Esophagus squamous epithelium (tissue), 5 donors: ENCODE measurements around the gene PACS2. TPM values are rescaled to one million over a fixed set of nuclear protein-coding genes. Genes with fewer than 3 reads are reported as not detected.

ENCODE experiments used
- DNase-seq: peaks from one replicate; lab custom pipeline; 2025; lab: John Stamatoyannopoulos, UW
- H3K27ac ChIP-seq, 4 donors: fragments of 200-600 bp; sonication (generic); one replicate each; pipeline ENCODE4 v1.5.1; 2016 to 2019; ENCODE audit warnings: mild to moderate bottlenecking in 1 of 4
- H3K27me3 ChIP-seq, 4 donors: fragments of 200-600 bp; sonication (generic); 1 replicate in 3 of 4; 2 replicates in 1 of 4; pipeline versions ENCODE4 v1.5.1 to v1.6.0; 2017 to 2021; ENCODE audit warnings: antibody characterized with exemption in 1 of 4
- H3K36me3 ChIP-seq, 3 donors: fragments of 200-600 bp; sonication (generic); one replicate each; pipeline ENCODE4 v1.5.1; 2016 to 2019
- H3K4me1 ChIP-seq, 3 donors: fragments of 200-600 bp; sonication (generic); one replicate each; pipeline ENCODE4 v1.5.1; 2017 to 2019
- H3K4me3 ChIP-seq, 4 donors: fragments of 200-600 bp; sonication (generic); 1 replicate in 3 of 4; 2 replicates in 1 of 4; pipeline ENCODE4 v1.5.1; 2016 to 2019; ENCODE audit warnings: mild to moderate bottlenecking in 2 of 4, moderate library complexity in 1 of 4
- H3K9me3 ChIP-seq, 3 donors: fragments of 200-600 bp; sonication (generic); one replicate each; pipeline ENCODE4 v1.5.1; 2016 to 2019
- POLR2A ChIP-seq, 4 donors: fragments of 450-650 bp; IDR thresholded peaks; one replicate each; pipeline ENCODE4 v1.6.1; 2017; ENCODE audit warnings: antibody characterized with exemption in 4 of 4, mild to moderate bottlenecking in 4 of 4, moderate library complexity in 3 of 4
- WGBS, 2 donors: methylation state at CpG; one replicate each; pipeline ENCODE4 v1.1.5; 2018; 5-methylcytosine and 5-hydroxymethylcytosine counted together
- intact Hi-C: fragments of 100-400 bp; cut with DNase I; formaldehyde crosslinking; loops from one replicate; pipeline ENCODE4 v1.15.0; 2022
- total RNA-seq, 4 donors: library from RNA; depleted of rRNA; stranded (reverse); fragments of >200 nt; gene quantifications; one replicate each; pipeline ENCODE4 v1.1.0, GENCODE V29; 2016
- TF ChIP-seq, protein P1 (sequence below), 6 experiments: fragments of 450-650 bp in 4 of 6; fragments of 200-600 bp in 2 of 6; sonication (generic) in 2 of 6; IDR thresholded peaks; one replicate each; pipeline ENCODE4 v1.5.1; 2016 to 2019; ENCODE audit warnings: antibody characterized with exemption in 6 of 6, mild to moderate bottlenecking in 4 of 6, moderate library complexity in 4 of 6
- donor health status: DM: yes; HTN: yes; CAD: no.

PACS2 gene
- total RNA-seq, 4 donors from 2014 or later, result 20.2 to 42.3 (median 30.9) TPM

GRCh38 chr14:105376521-105377440, 62.2 kb downstream of the PACS2 start:
- H3K4me1 ChIP-seq, result peaks cover 0 to 11% (median 0%) of the 10 kb centered on the region in 3 donors
- no peaks in the 10 kb centered on the region for H3K9me3 ChIP-seq
- H3K27ac ChIP-seq, result no peak overlapping the region
- TF ChIP-seq, protein P1, sequence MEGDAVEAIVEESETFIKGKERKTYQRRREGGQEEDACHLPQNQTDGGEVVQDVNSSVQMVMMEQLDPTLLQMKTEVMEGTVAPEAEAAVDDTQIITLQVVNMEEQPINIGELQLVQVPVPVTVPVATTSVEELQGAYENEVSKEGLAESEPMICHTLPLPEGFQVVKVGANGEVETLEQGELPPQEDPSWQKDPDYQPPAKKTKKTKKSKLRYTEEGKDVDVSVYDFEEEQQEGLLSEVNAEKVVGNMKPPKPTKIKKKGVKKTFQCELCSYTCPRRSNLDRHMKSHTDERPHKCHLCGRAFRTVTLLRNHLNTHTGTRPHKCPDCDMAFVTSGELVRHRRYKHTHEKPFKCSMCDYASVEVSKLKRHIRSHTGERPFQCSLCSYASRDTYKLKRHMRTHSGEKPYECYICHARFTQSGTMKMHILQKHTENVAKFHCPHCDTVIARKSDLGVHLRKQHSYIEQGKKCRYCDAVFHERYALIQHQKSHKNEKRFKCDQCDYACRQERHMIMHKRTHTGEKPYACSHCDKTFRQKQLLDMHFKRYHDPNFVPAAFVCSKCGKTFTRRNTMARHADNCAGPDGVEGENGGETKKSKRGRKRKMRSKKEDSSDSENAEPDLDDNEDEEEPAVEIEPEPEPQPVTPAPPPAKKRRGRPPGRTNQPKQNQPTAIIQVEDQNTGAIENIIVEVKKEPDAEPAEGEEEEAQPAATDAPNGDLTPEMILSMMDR (IDR thresholded peaks at IDR 0.05), result no peak
- TF ChIP-seq POLR2A (IDR thresholded peaks at IDR 0.05), result no peak
- H3K36me3 ChIP-seq, result peaks cover 0 to 32% (median 0%) of the 10 kb centered on the region in 3 donors
- WGBS, 2 donors, result no CpG with 5 or more reads among the region's 34 CpGs
- intact Hi-C loops, result loop anchor here (10.0 kb wide), 1 partner anchor 108 kb away; the partner anchor contains the start of gene CRIP1
- H3K27me3 ChIP-seq, result no peaks in the 10 kb centered on the region
- H3K4me3 ChIP-seq, result no peak overlapping the region
- no peak for DNase-seq

DNA sequence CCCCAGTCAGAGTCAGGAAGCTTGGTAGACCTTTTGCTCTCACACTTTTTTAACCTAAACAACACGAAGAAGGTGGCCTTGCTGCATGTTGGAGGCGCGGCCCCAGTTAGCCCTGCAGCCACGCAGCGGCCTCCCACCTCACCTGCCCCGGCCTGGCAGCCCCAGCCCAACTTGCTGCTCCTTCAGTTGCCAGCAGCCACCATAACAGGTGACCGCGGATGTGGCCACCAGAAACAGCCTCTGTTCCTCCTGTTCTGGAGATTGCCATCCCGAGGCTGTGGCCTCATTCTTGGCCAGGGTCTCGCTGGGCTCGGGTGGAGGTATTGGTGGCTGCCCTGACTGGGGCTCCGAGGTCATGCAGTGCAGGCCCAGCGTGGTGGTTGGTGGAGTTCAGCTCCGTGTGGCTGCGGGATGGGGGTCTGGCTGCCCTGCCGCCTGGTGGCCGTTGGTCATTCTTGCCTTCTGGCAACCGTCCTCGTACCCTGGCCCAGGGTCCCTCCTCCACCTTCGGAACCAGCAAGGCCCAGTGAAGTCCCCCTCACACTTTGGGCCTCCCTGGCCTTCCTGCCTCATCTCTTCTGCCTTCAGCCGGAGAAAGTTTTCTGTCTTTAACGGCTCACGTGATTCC, 63.1 kb downstream of the PACS2 start:
- Histone ChIP-seq H3K36me3 (peaks cover 0 to 38% (median 0%) of the 10 kb centered on the region in 3 donors), H3K9me3 (no peaks in the 10 kb centered on the region), H3K27me3 (no peaks in the 10 kb centered on the region), H3K4me3 (no peak overlapping the region), H3K27ac (no peak overlapping the region), H3K4me1 (peaks cover 0 to 11% (median 0%) of the 10 kb centered on the region in 3 donors)
- no peak for DNase-seq
- TF ChIP-seq, protein P1 (IDR thresholded peaks at IDR 0.05), result no peak
- TF ChIP-seq POLR2A (IDR thresholded peaks at IDR 0.05), result no peak
- intact Hi-C loops, result loop anchor here (10.0 kb wide), 1 partner anchor 107 kb away; the partner anchor contains the start of gene CRIP1
- WGBS, 2 donors, result 81 to 92% methylated on average over 4 of the region's 23 CpGs

DNA sequence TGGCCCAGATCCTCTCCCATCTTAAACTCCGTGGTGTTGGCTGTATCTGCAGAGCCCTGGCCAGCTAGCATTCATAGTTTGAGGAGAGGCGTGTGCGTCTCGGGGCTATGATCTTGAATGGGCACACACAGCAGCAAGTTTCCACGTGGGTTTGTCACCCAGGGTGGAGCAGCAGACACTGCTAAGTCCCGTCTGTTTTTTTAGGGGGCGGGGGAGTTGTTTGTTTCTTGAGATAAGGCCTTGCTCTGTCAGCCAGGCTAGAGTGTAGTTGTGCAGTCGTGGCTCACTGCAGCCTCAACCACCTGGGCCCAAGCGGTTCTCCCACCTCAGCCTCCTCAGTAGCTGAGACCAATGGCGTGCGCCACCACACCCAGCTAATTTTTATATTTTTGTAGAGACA, 63.7 kb downstream of the PACS2 start:
- peaks cover 0 to 44% (median 0%) of the 10 kb centered on the region in 3 donors for H3K36me3 ChIP-seq
- TF ChIP-seq, protein P1 (IDR thresholded peaks at IDR 0.05), result no peak
- TF ChIP-seq POLR2A (IDR thresholded peaks at IDR 0.05), result no peak
- H3K9me3 ChIP-seq, result no peaks in the 10 kb centered on the region
- H3K4me1 ChIP-seq, result peaks cover 0 to 11% (median 0%) of the 10 kb centered on the region in 3 donors
- intact Hi-C loops, result loop anchor here (10.0 kb wide), 1 partner anchor 107 kb away; the partner anchor contains the start of gene CRIP1
- no peak overlapping the region for H3K4me3 ChIP-seq
- no peaks in the 10 kb centered on the region for H3K27me3 ChIP-seq
- 73 to 83% methylated on average over 10 to 11 of the region's 11 CpGs for WGBS, 2 donors
- H3K27ac ChIP-seq, result no peak overlapping the region
- no peak for DNase-seq

- no peaks in the 10 kb centered on the region for H3K27me3 ChIP-seq
- H3K4me3 ChIP-seq, result no peak overlapping the region
- H3K4me1 ChIP-seq, result peaks cover 0 to 14% (median 0%) of the 10 kb centered on the region in 3 donors
- DNase-seq, result no peak
- TF ChIP-seq POLR2A (IDR thresholded peaks at IDR 0.05), result no peak
- TF ChIP-seq, protein P1 (IDR thresholded peaks at IDR 0.05), result no peak
- H3K9me3 ChIP-seq, result no peaks in the 10 kb centered on the region
- peaks cover 0 to 52% (median 8%) of the 10 kb centered on the region in 3 donors for H3K36me3 ChIP-seq
- 75 to 91% methylated on average over 4 to 15 of the region's 17 CpGs for WGBS, 2 donors
- intact Hi-C loops, result loop anchor here (10.0 kb wide), 1 partner anchor 106 kb away; the partner anchor contains the start of gene CRIP1
- H3K27ac ChIP-seq, result no peak overlapping the region
Observed at GRCh38 chr14:105378873-105379685, 64.5 kb downstream of the PACS2 start.
